NCI-H2107 (cell line): ENCODE data around the gene AMH.
"Not testable (repeated sequence)": the region's sequence is repeated elsewhere in the genome, so short reads cannot be mapped to it uniquely, and the experiment has no call there.

Experiments
- DNase-seq: peaks from one replicate; lab custom pipeline; 2025; lab: John Stamatoyannopoulos, UW

AMH gene

DNA sequence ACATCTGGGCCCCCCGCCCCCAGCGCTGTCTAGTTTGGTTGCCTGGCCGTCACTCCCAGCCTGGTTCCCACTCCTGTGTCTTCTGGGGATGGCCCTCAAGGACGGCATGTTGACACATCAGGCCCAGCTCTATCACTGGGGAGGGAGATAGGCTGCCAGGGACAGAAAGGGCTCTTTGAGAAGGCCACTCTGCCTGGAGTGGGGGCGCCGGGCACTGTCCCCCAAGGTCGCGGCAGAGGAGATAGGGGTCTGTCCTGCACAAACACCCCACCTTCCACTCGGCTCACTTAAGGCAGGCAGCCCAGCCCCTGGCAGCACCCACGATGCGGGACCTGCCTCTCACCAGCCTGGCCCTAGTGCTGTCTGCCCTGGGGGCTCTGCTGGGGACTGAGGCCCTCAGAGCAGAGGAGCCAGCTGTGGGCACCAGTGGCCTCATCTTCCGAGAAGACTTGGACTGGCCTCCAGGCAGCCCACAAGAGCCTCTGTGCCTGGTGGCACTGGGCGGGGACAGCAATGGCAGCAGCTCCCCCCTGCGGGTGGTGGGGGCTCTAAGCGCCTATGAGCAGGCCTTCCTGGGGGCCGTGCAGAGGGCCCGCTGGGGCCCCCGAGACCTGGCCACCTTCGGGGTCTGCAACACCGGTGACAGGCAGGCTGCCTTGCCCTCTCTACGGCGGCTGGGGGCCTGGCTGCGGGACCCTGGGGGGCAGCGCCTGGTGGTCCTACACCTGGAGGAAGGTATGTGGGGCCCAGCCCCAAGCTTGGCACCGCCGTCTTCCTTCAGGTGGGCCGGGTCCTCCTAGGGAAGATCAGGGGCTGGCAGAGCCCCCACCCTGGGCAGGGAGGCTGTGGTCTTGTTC is at the start of gene AMH:
AMH (plus strand) TSS at position 314 of the 857 bp plus-strand sequence; CDS start at position 324, 10 bp downstream.
- DNase-seq: no peak

DNA sequence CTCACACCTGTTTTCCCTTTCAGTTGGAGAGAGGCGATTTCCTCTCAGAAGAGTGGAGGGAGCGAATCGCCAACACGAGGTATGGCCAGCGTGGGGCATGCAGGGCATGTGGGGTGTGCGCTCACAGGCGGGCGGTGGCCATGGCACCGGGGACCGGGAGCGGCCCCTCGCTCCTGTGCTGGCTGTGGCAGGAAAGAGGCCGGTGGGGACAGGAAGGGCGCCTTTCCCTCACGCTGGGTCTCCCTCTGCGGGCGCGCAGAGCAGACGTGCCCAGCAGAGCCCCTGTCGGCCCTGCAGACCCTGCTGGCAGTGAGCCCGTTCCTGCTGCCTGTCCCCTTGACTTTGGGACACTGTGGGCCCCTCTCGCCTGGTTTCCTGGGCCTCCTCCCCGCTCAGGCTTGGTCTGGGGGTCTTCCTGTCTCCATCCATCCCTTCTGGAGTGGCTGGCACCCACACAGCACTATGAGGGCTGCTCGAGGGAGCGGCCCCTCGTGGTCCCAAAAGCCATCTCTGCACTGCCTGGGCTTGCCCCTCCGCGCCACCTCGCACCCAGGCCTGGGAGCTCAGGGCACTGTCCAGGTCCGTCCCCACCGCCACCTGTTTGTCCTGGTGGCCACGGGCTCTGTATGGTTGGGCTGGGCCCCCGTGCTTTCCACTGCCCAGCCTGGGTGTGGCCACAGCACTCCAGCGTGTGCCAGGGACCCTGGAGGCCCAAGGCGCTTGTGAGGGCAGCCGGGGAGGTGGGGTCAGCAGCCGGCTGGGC is 49.1 kb upstream of the AMH start:
- no peak for DNase-seq

DNA sequence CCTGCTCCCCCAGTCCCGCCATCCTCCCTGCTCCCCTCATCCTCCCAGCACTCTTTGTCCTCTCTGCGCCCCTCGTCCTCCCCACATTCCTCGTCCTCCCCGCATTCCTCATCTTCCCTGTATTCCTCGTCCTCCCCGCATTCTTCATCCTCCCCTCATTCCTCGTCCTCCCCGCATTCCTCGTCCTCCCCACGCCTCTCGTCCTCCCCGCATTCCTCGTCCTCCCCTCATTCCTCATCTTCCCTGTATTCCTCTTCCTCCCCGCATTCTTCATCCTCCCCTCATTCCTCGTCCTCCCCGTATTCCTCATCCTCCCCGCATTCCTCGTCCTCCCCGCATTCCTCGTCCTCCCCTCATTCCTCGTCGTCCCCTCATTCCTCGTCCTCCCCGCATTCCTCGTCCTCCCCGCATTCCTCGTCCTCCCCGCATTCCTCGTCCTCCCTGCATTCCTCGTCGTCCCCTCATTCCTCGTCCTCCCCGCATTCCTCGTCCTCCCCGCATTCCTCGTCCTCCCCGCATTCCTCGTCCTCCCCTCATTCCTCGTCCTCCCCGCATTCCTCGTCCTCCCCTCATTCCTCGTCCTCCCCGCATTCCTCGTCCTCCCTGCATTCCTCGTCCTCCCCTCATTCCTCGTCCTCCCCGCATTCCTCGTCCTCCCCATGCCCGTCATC is 48.4 kb upstream of the AMH start:
- DNase-seq: not testable (repeated sequence)

DNA sequence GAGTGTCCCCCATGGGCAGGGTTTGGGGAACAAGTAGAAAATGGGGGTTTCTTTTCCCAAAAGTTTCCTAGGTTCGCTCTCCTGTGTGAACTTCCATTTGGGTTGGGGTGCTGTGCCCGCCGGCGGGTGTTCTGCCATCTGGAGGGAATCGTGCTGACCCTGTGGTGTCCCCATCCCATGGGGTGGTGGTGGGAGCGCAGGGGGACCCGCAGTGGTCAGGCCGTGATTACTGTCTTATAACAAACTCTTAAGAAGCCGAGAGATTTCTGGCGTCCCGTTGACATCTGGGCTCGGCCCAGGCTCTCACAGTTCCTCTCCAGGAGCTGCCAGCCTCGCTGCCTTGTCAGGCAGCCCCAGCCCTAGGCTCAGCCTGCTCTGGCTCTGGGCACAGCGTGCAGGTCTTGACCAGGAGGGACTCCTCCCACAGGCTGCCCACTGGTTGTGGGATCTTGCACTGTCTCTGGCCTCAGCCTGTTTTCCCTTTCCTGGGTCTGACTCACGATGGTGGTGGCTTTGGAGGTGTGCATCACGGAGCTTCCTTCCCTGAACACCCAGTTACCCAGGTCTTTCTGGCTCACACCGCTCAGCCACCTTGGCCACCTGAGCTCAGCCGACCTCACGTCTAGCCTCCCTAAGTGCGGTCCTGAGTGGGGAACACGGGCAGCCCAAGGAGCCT is 47.5 kb upstream of the AMH start:
- DNase-seq: no peak

DNA sequence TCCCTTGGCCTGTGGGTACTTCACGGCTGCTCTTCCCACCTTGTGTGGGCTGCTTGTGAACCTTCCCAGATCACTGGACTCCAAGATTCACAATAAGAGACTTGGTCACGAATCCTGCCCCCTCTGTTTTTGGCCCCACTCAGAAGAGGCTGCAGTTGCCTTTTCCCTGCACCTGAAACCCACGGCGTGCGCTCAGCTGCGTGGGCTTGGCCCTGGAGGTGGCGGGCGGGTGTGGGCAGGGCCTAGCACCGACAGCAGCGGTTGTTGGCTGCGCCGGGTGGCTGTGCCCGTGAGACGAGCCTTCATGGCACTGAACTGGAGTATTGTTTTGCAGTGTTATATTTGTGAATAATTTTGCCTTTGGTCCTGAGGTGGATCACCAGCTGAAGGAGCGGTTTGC is 46.8 kb upstream of the AMH start:
- DNase-seq: no peak

DNA sequence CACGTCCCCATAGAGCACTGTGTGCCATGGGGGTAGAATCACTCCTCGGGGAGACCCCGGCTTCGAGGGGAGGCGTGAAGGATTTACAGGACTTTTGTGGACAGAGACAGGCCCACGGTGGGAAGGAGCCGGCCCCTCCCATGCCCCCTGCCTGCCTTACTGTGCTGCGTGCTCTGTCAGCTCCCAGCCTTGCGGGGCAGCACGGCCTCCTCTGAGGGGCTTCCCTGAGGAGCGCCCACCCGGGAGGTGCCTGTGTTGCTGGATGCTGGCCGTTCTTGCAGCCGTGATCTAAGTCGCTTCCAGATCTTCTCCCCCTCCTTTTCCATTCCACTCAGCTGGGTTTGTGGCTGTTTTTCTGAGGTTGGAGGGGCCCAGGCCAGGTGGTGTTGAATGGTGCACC is 42.1 kb upstream of the AMH start:
- DNase-seq: no peak

DNA sequence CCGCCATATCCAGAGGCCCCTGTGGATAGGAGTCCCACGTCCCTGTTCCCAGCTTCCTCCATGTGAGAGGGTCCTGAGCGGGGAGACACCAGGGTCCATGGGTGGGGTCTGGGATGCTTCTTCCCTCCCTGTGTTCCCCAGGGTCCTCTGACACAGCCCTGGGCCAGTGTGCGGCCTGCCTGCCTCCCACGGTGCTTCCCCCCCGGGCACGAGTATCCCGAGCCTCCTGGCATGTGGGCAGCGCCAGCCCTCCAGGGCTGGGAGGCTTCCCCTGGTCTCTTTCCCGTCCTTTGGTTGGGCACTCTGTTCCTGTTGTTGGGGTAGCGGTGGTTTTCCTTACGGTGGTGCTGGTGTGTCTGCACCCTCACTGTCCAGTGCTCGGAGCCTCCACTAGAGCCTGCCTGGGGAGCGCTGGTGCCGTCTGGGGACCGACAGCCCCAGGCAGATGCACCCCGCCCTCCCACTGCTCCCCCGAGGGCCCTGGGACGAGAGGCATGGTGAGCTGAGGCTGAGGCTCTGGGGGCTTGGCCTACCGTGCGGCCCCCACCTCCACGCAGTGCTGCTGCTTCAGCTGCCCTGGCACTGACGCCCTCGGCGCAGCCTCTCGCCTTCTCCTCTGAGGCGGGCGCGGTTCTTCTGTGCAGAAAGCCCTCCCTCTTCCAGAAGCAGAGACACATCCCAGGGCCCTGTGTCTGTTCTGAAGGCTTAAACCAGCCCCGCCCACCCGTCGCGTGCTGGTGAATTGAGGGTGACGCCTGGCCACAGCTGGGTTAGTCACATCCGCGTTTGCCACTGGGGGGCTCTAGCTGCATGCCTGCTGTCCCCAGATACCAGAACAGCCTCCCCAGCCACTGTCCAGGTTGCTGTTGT is 40.9 kb upstream of the AMH start:
- DNase-seq: no peak

DNA sequence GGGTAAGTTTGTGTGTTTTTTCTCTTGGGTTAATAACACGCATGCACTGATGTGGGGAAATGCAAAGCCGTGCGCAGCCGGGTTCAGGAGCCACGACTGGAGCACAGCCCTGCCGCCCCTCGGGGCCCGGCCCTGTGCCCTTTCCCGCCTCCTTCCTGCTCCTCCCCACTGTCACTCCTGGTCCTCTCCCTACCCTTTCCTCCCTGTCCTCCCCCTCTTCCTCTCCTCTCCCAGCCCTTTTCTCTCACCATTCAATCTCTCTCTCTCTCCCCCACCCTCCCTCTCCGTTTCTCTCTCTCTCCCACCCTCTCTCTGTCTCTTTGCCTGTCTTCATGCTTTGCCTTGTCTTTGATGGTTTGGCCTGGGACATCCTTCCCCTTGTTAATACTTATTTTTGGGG is 40.1 kb upstream of the AMH start:
- DNase-seq: no peak

DNA sequence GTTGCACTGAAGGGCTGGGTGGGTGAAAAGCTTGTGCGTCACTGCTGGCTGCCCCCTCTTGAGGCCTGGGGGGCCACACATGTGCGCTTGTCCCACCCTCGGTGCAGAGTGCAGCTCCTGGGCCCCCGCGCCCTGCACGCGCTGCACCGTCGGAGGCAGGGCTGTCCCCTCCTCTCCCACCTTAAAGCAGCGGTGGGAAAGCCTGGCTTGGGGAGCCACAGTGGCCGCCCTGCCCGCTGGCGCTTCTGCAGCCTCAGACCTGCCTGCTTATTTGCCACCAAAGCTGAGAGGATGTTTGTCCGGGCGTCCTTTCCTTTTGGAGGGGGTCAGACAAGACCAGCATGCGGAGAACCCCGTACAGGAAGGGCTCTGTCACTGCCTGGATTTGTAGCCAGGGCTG is 39.7 kb upstream of the AMH start:
- no peak for DNase-seq

DNA sequence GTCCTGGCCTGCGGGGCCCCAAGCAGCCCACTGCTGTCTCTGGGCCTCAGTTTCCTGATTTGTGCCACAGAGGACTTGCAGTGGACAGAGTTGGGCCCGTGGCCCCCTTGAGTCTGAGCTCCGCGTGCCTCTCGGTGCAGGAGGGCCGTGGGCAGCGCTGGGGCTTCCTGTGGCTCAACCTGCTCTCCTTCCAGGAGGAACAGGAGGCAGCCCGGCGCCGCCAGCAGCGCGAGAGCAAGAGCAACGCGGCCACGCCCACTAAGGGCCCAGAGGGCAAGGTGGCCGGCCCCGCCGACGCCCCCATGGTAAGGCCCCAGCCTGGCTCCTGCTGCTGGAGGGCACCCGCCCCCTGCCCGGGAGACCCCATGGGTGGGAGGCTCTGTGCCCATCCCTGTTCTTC is 38.9 kb upstream of the AMH start:
- no peak for DNase-seq

DNA sequence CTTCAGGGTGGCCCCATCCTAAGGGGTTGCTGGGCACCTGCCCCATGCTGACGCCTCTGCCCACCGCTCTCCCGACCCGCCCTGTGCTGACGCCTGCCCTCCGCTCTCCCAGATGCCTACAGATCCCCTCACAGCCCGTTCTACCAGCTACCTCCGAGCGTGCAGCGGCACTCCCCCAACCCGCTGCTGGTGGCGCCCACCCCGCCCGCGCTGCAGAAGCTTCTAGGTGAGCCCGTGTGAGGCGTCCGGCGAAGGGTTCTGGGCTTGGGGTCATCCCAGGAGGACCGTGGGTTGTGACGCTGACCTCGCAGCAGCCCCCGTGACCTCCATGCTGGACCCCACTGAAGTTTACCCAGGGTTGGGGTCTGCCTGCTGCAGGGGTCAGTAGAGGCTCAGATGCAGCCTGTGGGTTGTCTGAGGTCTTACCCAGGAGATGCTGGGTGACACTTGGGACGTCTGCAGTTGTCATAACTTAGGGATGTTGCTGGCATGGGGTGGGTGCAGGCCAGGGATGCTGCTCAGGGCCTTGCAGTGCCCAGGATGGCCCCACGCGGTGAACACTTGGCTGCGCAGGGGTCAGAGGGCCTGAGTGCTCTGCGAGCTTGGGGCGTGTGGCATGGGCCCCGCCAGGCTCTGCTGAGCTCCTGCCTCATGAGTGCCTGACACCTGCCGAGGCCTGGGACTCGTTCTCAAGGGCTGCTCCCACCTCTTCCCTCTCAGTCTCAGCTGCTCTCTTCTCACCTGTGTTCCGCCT is 38.0 kb upstream of the AMH start:
- no peak for DNase-seq

DNA sequence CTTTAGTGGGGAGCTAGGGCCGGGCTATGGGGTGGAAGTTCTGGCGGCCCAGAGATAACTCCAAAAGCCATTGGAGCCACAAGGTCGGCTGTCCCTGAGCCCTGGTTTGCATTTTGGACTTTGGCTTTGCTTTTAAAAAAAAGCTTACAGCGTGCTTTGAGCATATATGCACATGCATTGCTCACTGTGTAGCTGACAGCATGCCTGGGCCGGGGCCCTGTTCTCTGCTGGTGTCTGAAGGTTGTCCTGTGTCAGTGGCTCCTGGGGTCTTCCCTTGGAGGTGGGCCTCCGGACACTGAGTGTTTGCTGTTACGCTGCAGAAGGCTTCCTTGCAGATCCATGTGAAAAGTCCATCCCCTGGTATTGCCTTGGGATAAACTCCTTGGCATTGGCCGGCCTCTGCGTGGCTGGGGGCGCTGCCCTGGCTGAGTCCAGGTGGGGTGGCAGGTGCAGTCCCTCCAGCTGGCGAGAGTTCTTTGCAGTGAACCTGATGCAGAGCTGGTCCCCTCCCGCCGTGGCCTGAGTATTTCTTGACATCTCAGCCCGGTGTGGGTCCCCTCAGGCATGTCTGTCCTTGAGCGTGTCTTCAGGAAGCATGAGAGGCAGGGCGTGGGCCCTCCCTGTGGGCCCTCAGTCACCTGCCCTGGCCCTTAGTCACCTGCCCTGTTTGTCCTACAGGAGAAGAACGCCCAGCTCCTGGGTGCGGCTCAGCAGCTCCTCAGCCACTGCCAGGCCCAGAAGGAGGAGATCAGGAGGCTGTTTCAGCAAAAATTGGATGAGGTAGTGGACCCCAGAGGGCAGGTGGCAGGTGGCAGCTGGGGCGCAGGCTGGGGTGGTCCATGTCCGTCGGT is 36.0 kb upstream of the AMH start:
- DNase-seq: no peak

DNA sequence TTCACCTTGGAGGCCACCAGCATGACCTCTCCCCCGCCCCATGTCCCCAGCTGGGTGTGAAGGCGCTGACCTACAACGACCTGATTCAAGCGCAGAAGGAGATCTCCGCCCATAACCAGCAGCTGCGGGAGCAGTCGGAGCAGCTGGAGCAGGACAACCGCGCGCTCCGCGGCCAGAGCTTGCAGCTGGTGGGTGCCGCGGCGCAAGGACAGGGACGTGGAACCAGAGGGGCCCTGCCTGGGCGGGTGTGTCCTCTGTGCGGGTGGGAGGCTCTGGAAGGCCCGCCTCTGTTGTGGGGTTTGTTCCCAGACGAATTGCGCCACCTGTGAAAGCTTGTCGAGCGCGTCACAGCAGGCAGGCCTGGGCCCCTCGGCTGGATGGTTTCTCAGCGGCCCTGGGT is 35.3 kb upstream of the AMH start:
- DNase-seq: no peak

DNA sequence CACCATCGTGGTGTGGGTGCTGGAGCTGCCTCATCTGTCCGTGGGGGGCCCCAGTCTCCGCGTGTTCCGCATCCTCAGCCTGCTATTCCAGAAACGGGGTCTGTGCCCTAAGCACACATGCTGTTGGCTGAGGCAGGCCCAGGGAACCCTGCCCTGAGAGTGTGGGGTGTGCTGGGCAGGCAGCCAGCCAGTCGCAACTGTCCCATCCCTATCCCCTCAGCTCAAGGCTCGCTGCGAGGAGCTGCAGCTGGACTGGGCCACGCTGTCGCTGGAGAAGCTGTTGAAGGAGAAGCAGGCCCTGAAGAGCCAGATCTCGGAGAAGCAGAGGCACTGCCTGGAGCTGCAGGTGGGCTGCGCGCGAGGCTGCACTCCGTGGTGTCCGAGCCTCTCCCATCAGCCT is 34.9 kb upstream of the AMH start:
- DNase-seq: no peak

DNA sequence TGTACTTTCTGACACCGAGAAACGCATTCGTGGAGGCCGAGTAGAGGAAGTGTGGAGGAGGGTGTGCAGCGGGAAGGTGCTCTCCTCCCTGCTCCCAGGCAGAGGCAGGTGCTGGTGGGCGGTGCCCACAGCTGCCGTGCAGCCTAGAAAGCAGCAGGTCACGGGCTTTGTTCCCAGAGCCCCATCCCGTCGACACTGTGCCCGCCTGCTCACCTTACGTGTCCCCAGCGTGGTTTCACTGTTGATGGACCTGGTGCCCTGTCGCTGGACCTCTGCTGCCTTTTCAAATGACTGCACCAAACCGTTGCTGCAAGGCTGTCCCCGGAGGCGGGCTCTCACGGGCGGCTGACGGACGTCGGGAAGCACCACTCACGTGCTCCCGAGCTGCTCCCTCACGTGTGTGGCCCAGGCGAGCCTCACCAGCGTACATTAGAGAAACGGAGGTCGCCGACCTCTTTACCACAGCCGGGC is 33.8 kb upstream of the AMH start:
- no peak for DNase-seq

DNA sequence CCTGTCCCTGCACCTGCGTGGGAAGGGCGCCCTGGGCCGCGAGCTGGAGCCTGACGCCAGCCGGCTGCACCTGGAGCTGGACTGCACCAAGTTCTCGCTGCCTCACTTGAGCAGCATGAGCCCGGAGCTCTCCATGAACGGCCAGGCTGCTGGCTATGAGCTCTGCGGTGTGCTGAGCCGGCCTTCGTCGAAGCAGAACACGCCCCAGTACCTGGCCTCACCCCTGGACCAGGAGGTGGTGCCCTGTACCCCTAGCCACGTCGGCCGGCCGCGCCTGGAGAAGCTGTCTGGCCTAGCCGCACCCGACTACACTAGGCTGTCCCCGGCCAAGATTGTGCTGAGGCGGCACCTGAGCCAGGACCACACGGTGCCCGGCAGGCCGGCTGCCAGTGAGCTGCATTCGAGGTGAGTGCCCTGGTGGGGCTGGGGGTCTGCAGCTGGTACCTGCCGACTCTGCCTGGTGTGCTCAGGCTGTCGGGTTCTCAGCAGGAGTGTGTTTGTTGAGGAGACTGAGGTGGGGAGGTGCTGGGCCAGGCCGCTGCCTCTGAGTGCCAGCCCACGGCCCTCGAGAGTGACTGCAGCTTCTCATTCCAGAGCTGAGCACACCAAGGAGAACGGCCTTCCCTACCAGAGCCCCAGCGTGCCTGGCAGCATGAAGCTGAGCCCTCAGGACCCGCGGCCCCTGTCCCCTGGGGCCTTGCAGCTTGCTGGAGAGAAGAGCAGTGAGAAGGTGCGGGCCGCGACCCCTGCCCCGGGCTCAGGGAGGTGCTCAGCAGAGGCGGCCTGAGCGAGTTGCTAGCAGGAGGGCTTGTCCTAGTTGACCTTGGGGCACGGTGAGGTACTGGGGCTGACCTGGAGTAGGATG is 32.5 kb upstream of the AMH start:
- DNase-seq: no peak

DNA sequence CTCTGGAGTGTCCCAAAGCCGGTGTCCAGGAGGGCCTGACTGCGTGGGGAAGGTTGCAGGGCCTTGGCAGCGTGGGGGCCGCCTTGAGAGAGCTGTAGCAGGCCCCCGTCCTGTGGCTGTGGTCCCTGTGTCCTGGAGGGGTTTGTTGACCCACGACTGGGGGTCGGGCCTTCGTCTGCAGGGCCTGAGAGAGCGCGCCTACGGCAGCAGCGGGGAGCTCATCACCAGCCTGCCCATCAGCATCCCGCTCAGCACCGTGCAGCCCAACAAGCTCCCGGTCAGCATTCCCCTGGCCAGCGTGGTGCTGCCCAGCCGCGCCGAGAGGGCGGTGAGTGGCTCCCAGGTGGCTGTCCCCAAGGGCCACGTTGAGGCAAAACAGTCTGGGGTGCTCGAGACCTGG is 31.5 kb upstream of the AMH start:
- DNase-seq: no peak

DNA sequence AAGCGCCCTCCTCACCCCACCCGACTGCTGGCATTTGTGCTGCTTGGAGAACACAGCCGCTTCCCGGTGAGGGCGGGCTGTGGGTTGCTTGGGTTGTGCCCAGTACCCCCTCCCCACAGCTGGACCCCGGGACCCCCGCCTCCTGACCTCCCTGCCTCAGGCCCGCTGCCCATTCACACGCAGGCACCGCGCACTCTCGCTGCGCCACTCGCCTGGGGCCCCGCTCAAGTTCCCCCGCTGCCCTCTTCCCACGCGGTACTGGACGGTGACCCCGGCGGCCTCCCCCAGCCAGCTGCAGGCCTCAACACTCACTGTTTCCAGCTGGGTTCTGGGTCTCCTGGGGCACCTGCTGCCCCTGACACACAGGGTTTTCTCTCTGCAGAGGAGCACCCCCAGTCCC is 29.4 kb upstream of the AMH start:
- DNase-seq: no peak
